Transverse colon (tissue), 4 donors: ENCODE data around the gene ARL8B.

Experiments used
- EP300 ChIP-seq: sonication (generic); formaldehyde crosslinking; IDR thresholded peaks from one replicate; pipeline ENCODE4 v1.6.1; 2017; ENCODE audit warnings: antibody characterized with exemption, low read depth
- POLR2A ChIP-seq: fragments of 450-650 bp; IDR thresholded peaks from one replicate; pipeline ENCODE4 v1.6.1; 2016; ENCODE audit warnings: antibody characterized with exemption, mild to moderate bottlenecking, moderate library complexity
- POLR2AphosphoS5 ChIP-seq, 3 donors: sonication (generic); formaldehyde crosslinking; IDR thresholded peaks; one replicate each; pipeline ENCODE4 v1.6.1; 2016; ENCODE audit warnings: antibody characterized with exemption in 3 of 3
- TF ChIP-seq, protein P1 (sequence below), 5 experiments: fragments of 200-600 bp in 3 of 5; fragments of 450-650 bp in 2 of 5; sonication (generic) in 3 of 5; IDR thresholded peaks; 1 replicate in 2 of 5; 2 replicates in 3 of 5; pipeline ENCODE4 v1.5.1; 2016 to 2017; ENCODE audit warnings: antibody characterized with exemption in 5 of 5, inconsistent platforms in 3 of 5, mild to moderate bottlenecking in 2 of 5, moderate library complexity in 1 of 5

DNA sequence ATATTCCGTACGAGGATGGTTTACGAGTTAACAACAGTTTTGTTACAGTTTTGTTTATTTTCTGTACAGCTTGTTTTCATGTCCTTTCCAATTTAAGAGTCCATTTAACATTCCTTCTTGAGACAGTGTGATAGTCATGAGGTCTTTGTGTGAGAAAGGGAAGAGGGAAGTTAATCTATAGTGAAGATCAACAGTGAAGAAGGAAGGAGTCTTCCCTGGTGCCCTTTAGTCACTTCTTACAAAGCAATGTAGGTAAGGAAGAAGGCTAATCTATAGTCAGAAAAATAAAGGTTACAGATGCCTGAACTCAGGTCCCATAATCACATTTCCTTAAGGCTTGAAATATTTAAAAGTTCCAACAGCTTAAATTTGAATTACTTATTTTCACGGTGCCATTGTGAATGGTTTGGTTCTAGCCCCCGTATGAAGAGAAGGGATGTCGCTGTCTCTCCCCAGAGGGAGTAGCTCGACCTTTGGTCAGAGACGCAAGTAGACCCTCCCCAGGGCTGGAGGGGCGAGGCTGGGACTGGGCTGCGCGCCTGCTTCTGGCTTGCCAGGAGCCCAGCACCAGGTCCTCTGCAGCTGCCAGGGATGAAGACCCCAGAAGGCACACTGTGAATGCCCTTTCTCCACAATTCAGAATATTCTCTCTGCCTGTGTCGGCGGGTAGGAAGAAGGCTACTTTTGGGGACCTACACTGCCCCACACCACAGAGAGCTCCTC, 100.4 kb downstream of the ARL8B start:
- TF ChIP-seq POLR2A (no peak), POLR2AphosphoS5 (IDR thresholded peaks at IDR 0.05) (no peak), EP300 (no peak)
- TF ChIP-seq, protein P1, sequence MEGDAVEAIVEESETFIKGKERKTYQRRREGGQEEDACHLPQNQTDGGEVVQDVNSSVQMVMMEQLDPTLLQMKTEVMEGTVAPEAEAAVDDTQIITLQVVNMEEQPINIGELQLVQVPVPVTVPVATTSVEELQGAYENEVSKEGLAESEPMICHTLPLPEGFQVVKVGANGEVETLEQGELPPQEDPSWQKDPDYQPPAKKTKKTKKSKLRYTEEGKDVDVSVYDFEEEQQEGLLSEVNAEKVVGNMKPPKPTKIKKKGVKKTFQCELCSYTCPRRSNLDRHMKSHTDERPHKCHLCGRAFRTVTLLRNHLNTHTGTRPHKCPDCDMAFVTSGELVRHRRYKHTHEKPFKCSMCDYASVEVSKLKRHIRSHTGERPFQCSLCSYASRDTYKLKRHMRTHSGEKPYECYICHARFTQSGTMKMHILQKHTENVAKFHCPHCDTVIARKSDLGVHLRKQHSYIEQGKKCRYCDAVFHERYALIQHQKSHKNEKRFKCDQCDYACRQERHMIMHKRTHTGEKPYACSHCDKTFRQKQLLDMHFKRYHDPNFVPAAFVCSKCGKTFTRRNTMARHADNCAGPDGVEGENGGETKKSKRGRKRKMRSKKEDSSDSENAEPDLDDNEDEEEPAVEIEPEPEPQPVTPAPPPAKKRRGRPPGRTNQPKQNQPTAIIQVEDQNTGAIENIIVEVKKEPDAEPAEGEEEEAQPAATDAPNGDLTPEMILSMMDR (IDR thresholded peaks at IDR 0.05): no peak
